Panc1 (cell line): ENCODE data around the gene TUBB2B. TPM values are rescaled to one million over a fixed set of nuclear protein-coding genes. Genes with fewer than 3 reads are reported as not detected.

ENCODE experiments used
- ATAC-seq: fragments of 200-7000 bp; cut with Tn5 transposase; 2 replicates; pipeline ENCODE4 v1.9.1; 2020; ENCODE audit warnings: mild to moderate bottlenecking, moderate library complexity
- BruUV-seq: library from RNA; stranded (reverse); fragments of 400-500 nt; replicated peaks from 2 replicates; lab custom pipeline; 2021; lab: Mats Ljungman, UMichigan
- CTCF ChIA-PET: fragments of 300-600 bp; sonication (Branson Sonifier 250); formaldehyde crosslinking; loops from one replicate; lab custom pipeline; 2022; ENCODE audit warnings: antibody characterized with exemption; lab: Charles Lee
- POLR2A ChIA-PET: fragments of 300-600 bp; sonication (Branson Sonifier 250); formaldehyde crosslinking; loops from one replicate; lab custom pipeline; 2022; ENCODE audit warnings: antibody characterized with exemption; lab: Charles Lee
- DNase-seq: peaks from one replicate; pipeline ENCODE4 v3.0.0-alpha.2; 2010; ENCODE audit warnings: low read depth, low spot score
- H3K27ac ChIP-seq: 2 replicates; pipeline ENCODE4 v1.5.1; 2011; ENCODE audit warnings: mild to moderate bottlenecking, low read length, inconsistent platforms
- H3K27me3 ChIP-seq: fragments of 200-500 bp; sonication (Bioruptor generic); 2 replicates; pipeline ENCODE4 v1.6.0; 2014; ENCODE audit warnings: low read length, inconsistent platforms; ENCODE audit not compliant: control insufficient read depth, insufficient read depth
- H3K36me3 ChIP-seq: fragments of 200-500 bp; sonication (Bioruptor generic); 2 replicates; pipeline ENCODE4 v1.5.1; 2014; ENCODE audit warnings: inconsistent platforms, mild to moderate bottlenecking, low read length, moderate library complexity; ENCODE audit not compliant: control insufficient read depth, insufficient read depth
- H3K4me1 ChIP-seq: 2 replicates; pipeline ENCODE4 v1.5.1; 2011; ENCODE audit warnings: inconsistent platforms, mild to moderate bottlenecking, low read length, moderate library complexity; ENCODE audit not compliant: control insufficient read depth, insufficient read depth
- H3K4me3 ChIP-seq, 2 experiments: 2 replicates each; pipeline ENCODE4 v1.5.1; 2011 to 2012; ENCODE audit warnings: low read depth in 2 of 2, low read length in 2 of 2, mild to moderate bottlenecking in 2 of 2, inconsistent platforms in 1 of 2, moderate library complexity in 1 of 2
- H3K9me3 ChIP-seq: fragments of 200-500 bp; sonication (Bioruptor generic); 2 replicates; pipeline ENCODE4 v1.5.1; 2014; ENCODE audit warnings: low read depth, mild to moderate bottlenecking, inconsistent platforms, low read length, moderate library complexity; ENCODE audit not compliant: control insufficient read depth, insufficient read depth
- CTCF ChIP-seq: fragments of 450-650 bp; IDR thresholded peaks from 2 replicates; pipeline ENCODE4 v1.5.1; 2017; ENCODE audit warnings: mild to moderate bottlenecking
- POLR2AphosphoS5 ChIP-seq: IDR thresholded peaks from 2 replicates; pipeline ENCODE4 v1.6.1; 2012; ENCODE audit warnings: mild to moderate bottlenecking, low read depth, low read length, moderate library complexity
- REST ChIP-seq, 2 experiments: IDR thresholded peaks; 2 replicates each; pipeline ENCODE4 v1.6.1; 2011 to 2012; ENCODE audit warnings: low read depth in 2 of 2, control low read depth in 1 of 2, low read length in 1 of 2, mild to moderate bottlenecking in 1 of 2, moderate library complexity in 1 of 2; ENCODE audit not compliant: insufficient read depth in 1 of 2
- SIN3A ChIP-seq: IDR thresholded peaks from 2 replicates; pipeline ENCODE4 v1.6.1; 2012; ENCODE audit warnings: low read depth, mild to moderate bottlenecking, low read length, moderate library complexity, borderline replicate concordance; ENCODE audit not compliant: insufficient read depth
- TCF7L2 ChIP-seq: IDR thresholded peaks from 2 replicates; pipeline ENCODE4 v1.6.1; 2011; ENCODE audit warnings: mild to moderate bottlenecking, low read depth, low read length, inconsistent platforms
- in situ Hi-C: cut with HindIII; loops from 2 replicates; pipeline ENCODE4 v1.10.0; 2016; ENCODE audit warnings: low sequenced_read_pairs, low pct_unique_long_range_greater_than_20kb
- intact Hi-C: fragments of 100-400 bp; cut with micrococcal nuclease; formaldehyde crosslinking; loops from one replicate; pipeline ENCODE4 v1.10.0; 2022; ENCODE audit not compliant: unreplicated experiment
- total RNA-seq: library from RNA; stranded (reverse); gene quantifications from one replicate; pipeline ENCODE4 v1.2.1, GENCODE V29; 2021; ENCODE audit not compliant: unreplicated experiment

TUBB2B gene
- total RNA-seq, 1 experiment from 2014 or later = 22.7 TPM

DNA sequence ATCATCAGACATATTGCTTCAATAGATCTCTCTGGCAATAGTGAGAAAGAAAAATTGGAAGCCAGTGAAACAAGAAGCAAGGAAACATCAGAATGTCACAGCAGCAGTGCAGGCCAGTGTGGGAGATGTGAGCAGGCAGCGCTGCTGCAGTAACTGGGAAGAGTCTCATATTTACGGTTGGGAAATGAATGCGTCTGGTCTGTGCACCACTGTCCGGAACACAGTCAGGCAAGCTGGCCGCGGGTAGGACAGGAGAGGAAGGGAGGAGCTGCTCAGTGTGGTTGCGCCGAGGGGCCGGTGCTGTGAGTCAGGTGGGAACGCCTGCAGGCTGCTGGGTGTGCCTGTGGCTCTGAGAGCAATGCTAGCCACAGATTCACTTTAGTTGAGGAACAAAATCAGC, 24.9 kb upstream of the TUBB2B start:
- ATAC-seq (no peak), DNase-seq (no peak)
- no TSS peak for BruUV-seq
- TF ChIP-seq CTCF = no peak
- TF ChIP-seq TCF7L2 = no peak
- no peak for TF ChIP-seq POLR2AphosphoS5
- no peak for TF ChIP-seq REST (IDR thresholded peaks at IDR 0.05; ENCODE audit: insufficient read depth in 1 of 2, low read depth in 2 of 2, low read length in 1 of 2)
- no peak for TF ChIP-seq SIN3A
- H3K36me3 ChIP-seq = no peaks in the 10 kb centered on the region
- H3K27ac ChIP-seq = no peak overlapping the region
- peaks cover 11% of the 10 kb centered on the region; the same call in 1 of the 2 replicates for H3K4me1 ChIP-seq
- no peak overlapping the region for H3K4me3 ChIP-seq
- H3K9me3 ChIP-seq = no peaks in the 10 kb centered on the region
- ChIA-PET POLR2A (no interaction called here), CTCF (interaction anchor here (0.5 to 1.5 kb wide), 4 partner anchors 92 to 707 kb away, joined by 3 to 6 read pairs (median 4); no protein-coding TSS in a partner anchor)
- in situ Hi-C loops (no loop called here), intact Hi-C loops (loop anchor here (10.0 kb wide), 1 partner anchor 258 kb away; the partner anchor contains the start of gene NQO2)
- no peaks in the 10 kb centered on the region for H3K27me3 ChIP-seq

GRCh38 chr6:3251462-3252314, 24.2 kb upstream of the TUBB2B start:
- intact Hi-C loops (loop anchor here (10.0 kb wide), 1 partner anchor 257 kb away; the partner anchor contains the start of gene NQO2), in situ Hi-C loops (no loop called here)
- H3K36me3 ChIP-seq = no peaks in the 10 kb centered on the region
- CTCF ChIA-PET = interaction anchor here (0.5 to 1.5 kb wide), 5 partner anchors 12 to 125 kb away, joined by 3 to 6 read pairs (median 5); partner anchors contain the start of gene TUBB2A
- H3K27me3 ChIP-seq = no peaks in the 10 kb centered on the region
- DNase-seq (peak; percentile 63), ATAC-seq (peak; percentile 87)
- no peaks in the 10 kb centered on the region for H3K9me3 ChIP-seq
- no peak overlapping the region; a peak in 1 of 4 replicates for H3K4me3 ChIP-seq
- no TSS peak for BruUV-seq
- H3K27ac ChIP-seq = 0 out of 2 replicates have a peak overlapping the region, but pooled peaks have one; percentile 8
- peaks cover 11% of the 10 kb centered on the region; the same call in 1 of the 2 replicates for H3K4me1 ChIP-seq
- TF ChIP-seq REST (IDR thresholded peaks at IDR 0.05; ENCODE audit: insufficient read depth in 1 of 2, low read depth in 2 of 2, low read length in 1 of 2) (no peak), CTCF (peak; percentile 97)
- POLR2A ChIA-PET = interaction anchor here (0.7 kb wide), 1 partner anchor 95 kb away, joined by 3 read pairs; the partner anchor contains the start of gene TUBB2A
